Mucosa of stomach (tissue), 1 donor: ENCODE results near the gene TEAD4.

Experiments
- H3K27me3 ChIP-seq: one replicate; pipeline ENCODE4 v1.7.0; 2013; ENCODE audit warnings: mild to moderate bottlenecking, low read length; ENCODE audit not compliant: control insufficient read depth, insufficient read depth
- H3K36me3 ChIP-seq: one replicate; pipeline ENCODE4 v1.7.0; 2013; ENCODE audit warnings: low read length; ENCODE audit not compliant: control insufficient read depth, insufficient read depth
- H3K4me1 ChIP-seq: one replicate; pipeline ENCODE4 v1.7.0; 2013; ENCODE audit warnings: mild to moderate bottlenecking, low read length; ENCODE audit not compliant: control insufficient read depth, insufficient read depth
- H3K4me3 ChIP-seq: one replicate; pipeline ENCODE4 v1.7.0; 2013; ENCODE audit warnings: low read length
- H3K9ac ChIP-seq: one replicate; pipeline ENCODE4 v1.7.0; 2013; ENCODE audit warnings: mild to moderate bottlenecking, low read length, moderate library complexity
- H3K9me3 ChIP-seq: one replicate; pipeline ENCODE4 v1.7.0; 2013; ENCODE audit warnings: mild to moderate bottlenecking, low read length, moderate library complexity; ENCODE audit not compliant: control insufficient read depth
- donor health status: Pancreatic carcinoma.

The TEAD4 gene

DNA sequence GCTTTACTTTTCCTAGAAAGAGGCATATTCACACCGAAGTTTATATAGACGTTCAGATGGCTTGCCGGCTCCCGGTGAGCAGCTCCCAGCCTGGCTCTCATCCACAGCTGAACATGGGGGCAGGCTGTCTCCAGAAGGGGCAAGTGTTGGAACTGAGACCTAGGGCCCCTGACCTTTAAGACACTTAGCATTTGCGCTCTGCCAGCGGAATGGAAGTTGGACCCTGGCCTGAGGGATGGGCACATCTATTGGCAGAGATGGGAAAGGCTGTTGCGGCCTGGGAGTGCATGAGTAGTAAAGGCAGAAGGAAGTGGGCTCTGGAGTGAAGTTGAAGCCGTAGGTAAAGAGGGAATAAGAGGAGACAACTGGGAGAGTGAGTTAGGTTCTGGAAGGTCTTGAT lies 63.8 kb downstream of the TEAD4 start:
- Histone ChIP-seq H3K27me3 (no peaks in the 10 kb centered on the region), H3K4me1 (no peaks in the 10 kb centered on the region), H3K9me3 (no peaks in the 10 kb centered on the region), H3K4me3 (no peak overlapping the region), H3K36me3 (no peaks in the 10 kb centered on the region), H3K9ac (no peak overlapping the region)

- H3K9ac ChIP-seq = no peak overlapping the region
- no peaks in the 10 kb centered on the region for H3K9me3 ChIP-seq
- H3K4me1 ChIP-seq = no peaks in the 10 kb centered on the region
- H3K36me3 ChIP-seq = no peaks in the 10 kb centered on the region
- H3K4me3 ChIP-seq = no peak overlapping the region
- H3K27me3 ChIP-seq = no peaks in the 10 kb centered on the region
These were observed 68.9 kb downstream of the TEAD4 start for GRCh38 chr12:3028108-3028507.

DNA sequence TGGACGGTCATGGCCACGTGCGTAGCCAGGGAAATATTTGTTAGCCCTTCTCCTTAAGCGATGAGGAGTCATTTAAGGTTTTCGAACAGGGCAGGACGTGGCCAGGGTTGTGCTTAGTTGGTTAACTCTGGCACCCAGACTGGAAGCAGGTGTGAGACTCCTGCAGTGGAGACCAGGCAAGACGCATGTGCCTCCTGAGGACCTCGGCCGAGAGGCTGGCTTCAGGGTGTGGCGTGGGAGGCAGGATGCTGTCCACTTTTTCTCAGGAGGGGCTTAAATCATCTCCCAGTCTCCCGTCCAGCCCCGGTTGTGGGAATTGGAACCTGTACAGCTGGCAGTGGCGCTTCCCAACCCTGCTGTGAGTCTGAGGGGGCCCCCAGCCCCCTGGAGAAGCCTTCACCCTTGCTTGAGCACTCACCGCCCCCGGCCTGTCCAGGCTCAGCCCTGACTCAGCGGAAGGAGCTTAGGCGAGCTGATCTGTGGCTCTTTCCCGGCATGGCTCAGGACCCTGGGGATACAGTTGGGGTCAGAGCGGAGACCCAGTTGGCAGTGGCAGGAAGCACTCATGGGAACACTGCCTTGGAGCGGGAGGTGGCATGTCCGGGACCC lies 71.7 kb downstream of the TEAD4 start:
- no peaks in the 10 kb centered on the region for H3K36me3 ChIP-seq

DNA sequence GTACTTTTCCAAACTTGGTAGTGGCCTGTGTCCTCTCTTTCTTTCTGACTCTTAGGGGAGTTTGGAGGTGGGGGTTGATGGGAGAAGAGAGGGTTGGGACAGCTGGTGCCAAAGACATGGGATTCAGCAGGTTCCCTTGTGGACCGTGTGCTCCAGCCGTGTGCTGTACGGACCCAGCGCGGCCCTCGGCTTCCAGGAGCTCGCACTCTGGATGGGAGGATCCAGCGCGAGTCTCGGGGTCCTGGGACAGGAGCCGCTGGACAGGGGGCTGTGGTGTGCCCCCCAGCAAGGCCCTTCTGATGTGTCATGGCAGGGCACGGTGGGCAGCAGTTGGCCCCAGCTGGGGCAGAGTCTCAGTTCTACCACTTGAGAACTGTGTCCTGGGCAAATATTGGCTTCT lies 73.0 kb downstream of the TEAD4 start:
- no peak overlapping the region for H3K4me3 ChIP-seq
- H3K9me3 ChIP-seq = no peaks in the 10 kb centered on the region
- no peaks in the 10 kb centered on the region for H3K36me3 ChIP-seq
- no peaks in the 10 kb centered on the region for H3K27me3 ChIP-seq
- no peak overlapping the region for H3K9ac ChIP-seq
- no peaks in the 10 kb centered on the region for H3K4me1 ChIP-seq

More for the DNA sequence above, 71.7 kb downstream of the TEAD4 start:
- Histone ChIP-seq H3K9ac (no peak overlapping the region), H3K27me3 (no peaks in the 10 kb centered on the region), H3K4me1 (no peaks in the 10 kb centered on the region), H3K4me3 (no peak overlapping the region), H3K9me3 (no peaks in the 10 kb centered on the region)

DNA sequence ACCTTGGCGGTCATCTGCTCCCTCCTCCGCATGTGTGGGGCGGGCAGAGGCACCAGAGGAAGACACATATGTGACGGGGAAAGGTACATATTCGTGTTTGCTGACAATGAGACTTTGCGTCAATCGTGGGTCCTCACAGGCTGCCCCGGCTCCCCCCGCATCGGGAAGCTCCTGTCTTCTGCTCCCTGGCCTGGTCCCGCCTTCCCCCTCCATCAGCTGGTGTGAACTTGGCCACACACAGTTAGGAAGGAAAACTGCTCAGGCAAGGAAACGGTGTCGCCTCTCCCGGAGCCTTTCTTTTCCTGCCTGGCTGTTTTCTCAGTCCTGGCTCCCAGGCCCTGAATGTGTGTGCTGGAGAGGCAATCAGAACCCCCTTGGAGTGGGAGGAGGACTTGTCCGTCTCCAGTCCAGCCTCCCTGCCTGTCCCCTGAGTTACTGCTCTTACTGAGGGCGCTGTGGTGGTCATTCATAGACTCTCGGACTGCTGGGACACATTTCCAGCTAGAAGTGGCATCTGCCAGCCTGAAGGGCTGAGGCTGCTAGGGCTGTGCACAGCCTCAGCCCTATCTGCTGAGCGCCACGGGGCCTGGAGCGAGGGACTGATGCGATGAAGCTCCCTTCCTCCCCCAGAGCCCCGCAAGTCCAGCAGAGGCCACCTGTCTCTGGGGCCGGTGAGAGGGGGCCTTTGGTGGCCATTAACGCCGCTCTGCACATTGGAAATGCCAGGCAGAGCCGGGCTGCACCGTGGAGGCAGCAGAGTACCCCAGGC lies 73.8 kb downstream of the TEAD4 start:
- no peak overlapping the region for H3K4me3 ChIP-seq
- no peaks in the 10 kb centered on the region for H3K27me3 ChIP-seq
- no peaks in the 10 kb centered on the region for H3K36me3 ChIP-seq
- H3K9ac ChIP-seq = no peak overlapping the region
- H3K4me1 ChIP-seq = no peaks in the 10 kb centered on the region
- H3K9me3 ChIP-seq = no peaks in the 10 kb centered on the region

DNA sequence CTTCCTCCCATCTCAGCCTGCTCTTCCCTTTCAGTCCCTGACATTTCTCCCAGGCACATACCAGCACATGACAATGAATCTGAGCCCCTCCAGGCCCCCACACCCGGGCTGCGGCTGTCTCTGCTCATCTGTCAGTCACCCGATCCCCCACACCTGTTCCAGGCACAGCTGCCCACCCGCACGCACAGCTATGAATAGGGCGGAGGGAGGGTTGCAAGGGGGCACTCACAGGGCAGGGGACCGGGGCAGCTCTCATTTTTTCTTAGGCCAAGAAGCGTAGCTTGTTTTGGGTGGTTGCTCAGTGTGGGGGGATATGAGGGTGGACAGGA lies 74.3 kb downstream of the TEAD4 start:
- no peak overlapping the region for H3K9ac ChIP-seq
- no peaks in the 10 kb centered on the region for H3K4me1 ChIP-seq
- no peaks in the 10 kb centered on the region for H3K36me3 ChIP-seq
- H3K4me3 ChIP-seq = no peak overlapping the region
- no peaks in the 10 kb centered on the region for H3K9me3 ChIP-seq
- no peaks in the 10 kb centered on the region for H3K27me3 ChIP-seq

DNA sequence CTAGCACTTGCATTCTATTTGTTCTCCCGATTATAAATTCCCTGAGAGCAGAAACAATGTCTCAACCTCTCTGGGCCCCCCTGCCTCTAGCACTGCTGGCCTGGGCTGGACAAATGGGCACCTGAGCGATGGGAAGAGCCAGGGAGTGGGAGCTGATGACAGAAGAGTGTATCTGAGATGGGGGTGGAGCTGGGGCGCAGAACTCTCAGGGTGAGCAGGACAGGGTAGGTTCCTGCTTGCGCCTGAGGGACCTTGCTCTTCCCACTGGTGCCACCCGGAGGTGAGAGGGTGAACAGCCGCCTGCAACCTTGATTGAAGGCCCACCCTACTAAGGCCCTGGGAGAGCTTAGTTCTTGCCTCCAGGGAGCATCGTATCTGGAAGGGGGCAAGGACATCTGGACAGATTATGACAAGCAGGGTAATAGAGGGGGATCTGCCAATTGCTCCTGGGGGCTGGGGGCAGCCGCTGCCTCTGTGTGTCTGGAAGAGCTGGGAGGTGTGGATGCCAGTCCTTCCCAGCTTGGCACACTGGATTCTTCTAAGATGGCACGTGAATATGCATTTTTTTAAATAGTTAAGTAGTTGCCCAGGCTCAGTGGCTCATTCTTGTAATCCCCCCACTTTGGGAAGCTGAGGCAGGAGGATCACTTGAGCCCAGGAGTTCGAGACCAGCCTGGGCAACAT lies 75.0 kb downstream of the TEAD4 start:
- H3K9ac ChIP-seq = no peak overlapping the region
- no peaks in the 10 kb centered on the region for H3K9me3 ChIP-seq
- H3K27me3 ChIP-seq = no peaks in the 10 kb centered on the region
- no peaks in the 10 kb centered on the region for H3K4me1 ChIP-seq
- no peaks in the 10 kb centered on the region for H3K36me3 ChIP-seq
- no peak overlapping the region for H3K4me3 ChIP-seq

- H3K36me3 ChIP-seq = no peaks in the 10 kb centered on the region
- H3K4me3 ChIP-seq = no peak overlapping the region
- H3K9ac ChIP-seq = no peak overlapping the region
- no peaks in the 10 kb centered on the region for H3K9me3 ChIP-seq
- H3K4me1 ChIP-seq = no peaks in the 10 kb centered on the region
- no peaks in the 10 kb centered on the region for H3K27me3 ChIP-seq
These were observed 76.0 kb downstream of the TEAD4 start for GRCh38 chr12:3035171-3035570.

GRCh38 chr12:3035815-3036702 lies 76.9 kb downstream of the TEAD4 start:
- Histone ChIP-seq H3K4me3 (no peak overlapping the region), H3K4me1 (no peaks in the 10 kb centered on the region), H3K27me3 (no peaks in the 10 kb centered on the region), H3K9me3 (no peaks in the 10 kb centered on the region), H3K36me3 (no peaks in the 10 kb centered on the region), H3K9ac (no peak overlapping the region)

- H3K36me3 ChIP-seq = no peaks in the 10 kb centered on the region
- no peak overlapping the region for H3K9ac ChIP-seq
- H3K27me3 ChIP-seq = no peaks in the 10 kb centered on the region
- no peaks in the 10 kb centered on the region for H3K9me3 ChIP-seq
- no peak overlapping the region for H3K4me3 ChIP-seq
- no peaks in the 10 kb centered on the region for H3K4me1 ChIP-seq
These were observed 77.9 kb downstream of the TEAD4 start for GRCh38 chr12:3036901-3037600.

DNA sequence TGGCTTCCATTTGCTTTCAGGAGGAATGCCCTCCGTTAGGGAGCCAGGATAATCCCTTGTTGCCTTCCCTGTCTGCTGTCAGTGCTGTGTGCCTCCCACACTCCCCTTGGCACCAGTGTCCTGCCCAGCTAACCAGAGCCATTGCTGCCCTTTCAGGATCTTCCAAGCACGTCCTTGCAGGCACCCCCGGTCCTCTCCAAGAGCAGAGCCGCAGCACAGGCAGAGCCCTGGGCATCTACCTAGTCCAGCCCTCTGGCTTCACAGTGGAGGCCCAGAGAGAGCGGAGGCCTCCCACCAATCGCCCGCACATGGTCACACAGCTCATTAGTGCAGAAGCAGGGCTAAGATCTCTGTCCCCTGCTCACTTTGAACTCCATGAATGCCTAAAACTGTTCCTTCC lies 79.0 kb downstream of the TEAD4 start:
- Histone ChIP-seq H3K4me1 (no peaks in the 10 kb centered on the region), H3K4me3 (no peak overlapping the region), H3K27me3 (no peaks in the 10 kb centered on the region), H3K36me3 (no peaks in the 10 kb centered on the region), H3K9ac (no peak overlapping the region), H3K9me3 (no peaks in the 10 kb centered on the region)
